IPS DF 6.9 (cell line): ENCODE measurements around the gene BICRA.
"Not testable (repeated sequence)": the region's sequence is repeated elsewhere in the genome, so short reads cannot be mapped to it uniquely, and the experiment has no call there.

ENCODE experiments used
- DNase-seq: peaks from one replicate; pipeline ENCODE4 v3.0.0-alpha.2; 2013; ENCODE audit warnings: low read depth, low spot score
- H3K27ac ChIP-seq: one replicate; pipeline ENCODE4 v1.5.1; 2013; ENCODE audit warnings: low read length, control low read depth
- H3K27me3 ChIP-seq: 2 replicates; pipeline ENCODE4 v1.6.1; 2013; ENCODE audit warnings: mild to moderate bottlenecking, low read length; ENCODE audit not compliant: control insufficient read depth, insufficient read depth
- H3K36me3 ChIP-seq: 2 replicates; pipeline ENCODE4 v1.6.1; 2013; ENCODE audit warnings: low read length; ENCODE audit not compliant: control insufficient read depth, insufficient read depth
- H3K4me1 ChIP-seq: 2 replicates; pipeline ENCODE4 v1.6.1; 2013; ENCODE audit warnings: low read length; ENCODE audit not compliant: control insufficient read depth, insufficient read depth
- H3K4me3 ChIP-seq: 2 replicates; pipeline ENCODE4 v1.5.1; 2013; ENCODE audit warnings: mild to moderate bottlenecking, low read length
- H3K9me3 ChIP-seq: 2 replicates; pipeline ENCODE4 v1.6.1; 2013; ENCODE audit warnings: low read length, inconsistent platforms; ENCODE audit not compliant: control insufficient read depth, insufficient read depth
- WGBS: extraction: QIAGEN DNeasy Blood & Tissue Kit; methylation state at CpG from one replicate; pipeline ENCODE4 v1.1.7; 2013; ENCODE audit warnings: mixed read lengths, missing lambda C conversion rate; ENCODE audit not compliant: insufficient read length, insufficient coverage; 5-methylcytosine and 5-hydroxymethylcytosine counted together

BICRA gene

GRCh38 chr19:47631681-47632446 lies 22.9 kb downstream of the BICRA start:
- no peak overlapping the region for H3K27ac ChIP-seq
- H3K4me3 ChIP-seq, result no peak overlapping the region
- H3K9me3 ChIP-seq, result no peaks in the 10 kb centered on the region
- no peaks in the 10 kb centered on the region for H3K36me3 ChIP-seq
- no peaks in the 10 kb centered on the region for H3K27me3 ChIP-seq
- no peak for DNase-seq
- H3K4me1 ChIP-seq, result 0 out of 2 replicates have a peak, but pooled peaks cover 3% of the 10 kb centered on the region
- no CpG with 5 or more reads among the region's 18 CpGs for WGBS

GRCh38 chr19:47633517-47633916 lies 24.6 kb downstream of the BICRA start:
- H3K4me3 ChIP-seq, result no peak overlapping the region
- H3K4me1 ChIP-seq, result 0 out of 2 replicates have a peak, but pooled peaks cover 3% of the 10 kb centered on the region
- WGBS, result no CpG with 5 or more reads among the region's 4 CpGs
- H3K27ac ChIP-seq, result no peak overlapping the region
- no peaks in the 10 kb centered on the region for H3K9me3 ChIP-seq
- H3K36me3 ChIP-seq, result no peaks in the 10 kb centered on the region
- no peak for DNase-seq
- no peaks in the 10 kb centered on the region for H3K27me3 ChIP-seq

DNA sequence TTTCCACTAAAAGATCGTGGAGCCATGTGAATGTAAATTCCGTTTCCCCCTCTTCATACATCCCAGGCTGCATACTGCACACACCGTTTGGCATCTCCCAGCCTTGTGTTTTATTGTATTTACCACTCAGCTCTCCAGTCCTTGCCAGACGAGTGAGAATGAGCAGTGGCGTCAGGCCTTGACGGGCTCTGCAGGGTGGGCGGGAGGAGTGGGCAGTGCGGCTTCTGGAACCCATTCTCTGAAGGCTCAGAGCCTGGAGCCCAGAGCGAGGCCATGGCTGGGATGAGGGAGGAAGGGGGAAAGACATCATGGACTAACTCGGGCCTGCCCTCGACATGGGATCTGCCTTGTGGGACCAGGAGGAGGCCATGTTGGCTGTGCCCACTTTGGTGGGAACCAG lies 25.1 kb downstream of the BICRA start:
- WGBS, result no CpG with 5 or more reads among the region's 11 CpGs
- no peak for DNase-seq
- no peaks in the 10 kb centered on the region for H3K27me3 ChIP-seq
- H3K4me3 ChIP-seq, result no peak overlapping the region
- H3K9me3 ChIP-seq, result no peaks in the 10 kb centered on the region
- H3K27ac ChIP-seq, result no peak overlapping the region
- H3K36me3 ChIP-seq, result no peaks in the 10 kb centered on the region
- H3K4me1 ChIP-seq, result 0 out of 2 replicates have a peak, but pooled peaks cover 3% of the 10 kb centered on the region

GRCh38 chr19:47635152-47635754 lies 26.3 kb downstream of the BICRA start:
- H3K27ac ChIP-seq, H3K4me3 ChIP-seq, H3K27me3 ChIP-seq, DNase-seq, H3K36me3 ChIP-seq, H3K4me1 ChIP-seq, H3K9me3 ChIP-seq: not testable (repeated sequence)
- no CpG with 5 or more reads among the region's 6 CpGs for WGBS

GRCh38 chr19:47637550-47637949 lies 28.6 kb downstream of the BICRA start:
- no peaks in the 10 kb centered on the region for H3K27me3 ChIP-seq
- H3K9me3 ChIP-seq, result no peaks in the 10 kb centered on the region
- no peak for DNase-seq
- no CpG with 5 or more reads among the region's 11 CpGs for WGBS
- no peaks in the 10 kb centered on the region for H3K36me3 ChIP-seq
- H3K4me1 ChIP-seq, result peaks cover 3% of the 10 kb centered on the region; the same call in 1 of the 2 replicates
- no peak overlapping the region for H3K4me3 ChIP-seq
- no peak overlapping the region for H3K27ac ChIP-seq

DNA sequence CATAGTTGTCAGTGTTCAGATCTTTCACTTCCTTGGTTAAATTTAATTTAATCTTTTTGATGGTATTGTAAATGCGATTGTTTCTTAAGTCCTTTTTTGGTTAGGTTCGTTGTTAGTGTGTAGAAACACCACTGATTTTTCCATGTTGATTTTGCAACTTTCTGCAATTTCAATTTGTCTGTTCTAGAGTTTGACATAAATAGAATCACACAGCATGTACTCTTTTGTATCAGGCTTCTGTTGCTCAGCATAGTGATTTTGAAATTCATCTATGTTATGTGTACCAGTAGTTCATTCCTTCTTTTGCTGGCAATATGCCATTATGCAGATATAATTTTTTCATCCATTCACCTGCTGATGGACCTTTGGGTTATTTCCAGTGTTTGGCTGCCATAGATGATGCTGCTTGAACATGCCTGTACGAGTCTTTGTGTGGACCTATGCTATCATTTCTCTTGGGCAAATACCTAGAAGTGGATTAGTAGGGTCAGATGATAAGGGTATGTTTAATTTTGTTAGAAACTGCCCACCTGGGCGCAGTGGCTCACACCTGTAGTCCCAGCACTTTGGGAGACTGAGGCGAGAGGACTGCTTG lies 33.1 kb downstream of the BICRA start:
- no peaks in the 10 kb centered on the region; the same call in 1 of the 2 replicates for H3K4me1 ChIP-seq
- no CpG with 5 or more reads among the region's 5 CpGs for WGBS
- H3K27ac ChIP-seq, result no peak overlapping the region
- H3K36me3 ChIP-seq, result no peaks in the 10 kb centered on the region
- no peaks in the 10 kb centered on the region for H3K27me3 ChIP-seq
- no peaks in the 10 kb centered on the region for H3K9me3 ChIP-seq
- H3K4me3 ChIP-seq, result no peak overlapping the region
- no peak for DNase-seq

GRCh38 chr19:47643281-47643680 lies 34.3 kb downstream of the BICRA start:
- no peak overlapping the region for H3K27ac ChIP-seq
- no peak for DNase-seq
- H3K36me3 ChIP-seq, result no peaks in the 10 kb centered on the region
- no peaks in the 10 kb centered on the region for H3K27me3 ChIP-seq
- peaks cover 6% of the 10 kb centered on the region for H3K4me1 ChIP-seq
- H3K9me3 ChIP-seq, result no peaks in the 10 kb centered on the region
- WGBS, result no CpG with 5 or more reads among the region's 5 CpGs
- H3K4me3 ChIP-seq, result no peak overlapping the region

- Histone ChIP-seq H3K4me3 (no peak overlapping the region), H3K9me3 (no peaks in the 10 kb centered on the region), H3K4me1 (peaks cover 6% of the 10 kb centered on the region), H3K36me3 (no peaks in the 10 kb centered on the region), H3K27me3 (no peaks in the 10 kb centered on the region), H3K27ac (no peak overlapping the region)
- DNase-seq, result no peak
- no CpG with 5 or more reads among the region's 1 CpG for WGBS
Observed at GRCh38 chr19:47644199-47644598, 35.3 kb downstream of the BICRA start.

GRCh38 chr19:47644743-47645482 lies 36.0 kb downstream of the BICRA start:
- Histone ChIP-seq H3K27ac (no peak overlapping the region), H3K4me1 (peaks cover 6% of the 10 kb centered on the region), H3K27me3 (no peaks in the 10 kb centered on the region), H3K36me3 (no peaks in the 10 kb centered on the region), H3K9me3 (no peaks in the 10 kb centered on the region), H3K4me3 (no peak overlapping the region)
- DNase-seq, result no peak
- no CpG with 5 or more reads among the region's 18 CpGs for WGBS

- no peak overlapping the region for H3K27ac ChIP-seq
- no peaks in the 10 kb centered on the region for H3K9me3 ChIP-seq
- WGBS, result no CpG with 5 or more reads among the region's 7 CpGs
- DNase-seq, result no peak
- peaks cover 6% of the 10 kb centered on the region for H3K4me1 ChIP-seq
- no peaks in the 10 kb centered on the region for H3K27me3 ChIP-seq
- H3K4me3 ChIP-seq, result no peak overlapping the region
- H3K36me3 ChIP-seq, result no peaks in the 10 kb centered on the region
Observed at GRCh38 chr19:47646924-47647323, 38.0 kb downstream of the BICRA start.
